ENCODE results near the gene A4GALT.

A4GALT gene

GRCh38 chr22:42655693-42656092, 65.0 kb downstream of the A4GALT start:
- no peak overlapping the region for H3K4me3 ChIP-seq (ENCODE audit: low read depth, low read length)
- TF ChIP-seq, protein P1, sequence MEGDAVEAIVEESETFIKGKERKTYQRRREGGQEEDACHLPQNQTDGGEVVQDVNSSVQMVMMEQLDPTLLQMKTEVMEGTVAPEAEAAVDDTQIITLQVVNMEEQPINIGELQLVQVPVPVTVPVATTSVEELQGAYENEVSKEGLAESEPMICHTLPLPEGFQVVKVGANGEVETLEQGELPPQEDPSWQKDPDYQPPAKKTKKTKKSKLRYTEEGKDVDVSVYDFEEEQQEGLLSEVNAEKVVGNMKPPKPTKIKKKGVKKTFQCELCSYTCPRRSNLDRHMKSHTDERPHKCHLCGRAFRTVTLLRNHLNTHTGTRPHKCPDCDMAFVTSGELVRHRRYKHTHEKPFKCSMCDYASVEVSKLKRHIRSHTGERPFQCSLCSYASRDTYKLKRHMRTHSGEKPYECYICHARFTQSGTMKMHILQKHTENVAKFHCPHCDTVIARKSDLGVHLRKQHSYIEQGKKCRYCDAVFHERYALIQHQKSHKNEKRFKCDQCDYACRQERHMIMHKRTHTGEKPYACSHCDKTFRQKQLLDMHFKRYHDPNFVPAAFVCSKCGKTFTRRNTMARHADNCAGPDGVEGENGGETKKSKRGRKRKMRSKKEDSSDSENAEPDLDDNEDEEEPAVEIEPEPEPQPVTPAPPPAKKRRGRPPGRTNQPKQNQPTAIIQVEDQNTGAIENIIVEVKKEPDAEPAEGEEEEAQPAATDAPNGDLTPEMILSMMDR (IDR thresholded peaks at IDR 0.05; ENCODE audit: control insufficient read depth, extremely low read depth, insufficient read depth) = no peak
- DNase-seq (ENCODE audit: low read depth) = peak; percentile 49

DNA sequence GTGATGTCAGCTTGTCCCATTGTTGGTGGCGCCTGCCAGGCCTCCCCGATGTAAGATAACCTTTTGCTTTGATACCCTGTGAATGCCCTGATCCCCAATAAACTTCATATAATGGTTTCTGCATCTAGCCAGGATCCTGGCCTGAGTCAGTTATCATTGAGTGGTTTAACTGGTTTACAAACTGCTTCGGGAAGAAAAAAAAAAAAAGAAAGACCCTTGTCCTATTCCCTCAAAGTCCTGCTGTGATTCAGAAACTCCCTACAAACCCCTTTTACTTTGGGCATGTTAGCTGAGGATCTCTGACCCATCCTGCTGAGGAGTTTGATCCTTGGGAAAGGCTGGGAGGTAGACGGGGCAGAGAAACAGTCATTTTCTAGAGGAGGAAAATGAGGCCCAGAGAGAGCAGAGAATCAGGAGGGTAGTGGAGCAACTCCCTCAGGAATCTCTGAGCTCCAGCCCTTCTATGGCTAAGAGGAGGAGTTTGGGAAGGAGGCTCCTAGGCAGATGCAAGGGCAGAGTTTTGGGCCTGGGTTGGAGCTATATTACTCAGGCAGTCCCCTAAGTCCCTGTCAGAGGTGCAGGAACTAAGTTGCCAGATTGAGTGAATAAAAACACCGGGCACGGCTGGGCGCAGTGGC, 66.1 kb downstream of the A4GALT start:
- DNase-seq (ENCODE audit: low read depth) = no peak
- H3K4me3 ChIP-seq (ENCODE audit: low read depth, low read length) = no peak overlapping the region
- TF ChIP-seq, protein P1 (IDR thresholded peaks at IDR 0.05; ENCODE audit: control insufficient read depth, extremely low read depth, insufficient read depth) = no peak

DNA sequence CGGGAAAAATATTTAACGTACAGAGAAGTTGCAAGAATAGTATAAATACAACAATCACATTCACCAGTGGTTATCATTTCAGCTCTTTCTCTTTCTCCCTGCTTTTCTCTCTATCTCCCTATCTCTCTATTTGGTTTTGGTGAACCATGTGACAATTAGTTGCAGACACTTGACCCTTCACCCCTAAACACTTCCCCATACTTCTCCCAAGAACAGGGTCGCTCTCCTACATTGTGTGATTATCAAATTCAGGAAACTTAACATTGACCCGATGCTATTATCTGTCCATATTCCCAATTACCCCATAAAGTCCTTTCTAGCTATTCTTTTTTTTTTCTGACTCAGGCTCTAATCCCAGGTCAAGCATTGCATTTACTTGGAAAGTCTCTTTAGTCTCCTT, 66.7 kb downstream of the A4GALT start:
- no peak for DNase-seq (ENCODE audit: low read depth)
- H3K4me3 ChIP-seq (ENCODE audit: low read depth, low read length) = no peak overlapping the region
- TF ChIP-seq, protein P1 (IDR thresholded peaks at IDR 0.05; ENCODE audit: control insufficient read depth, extremely low read depth, insufficient read depth) = no peak

- no peak for DNase-seq (ENCODE audit: low read depth)
- TF ChIP-seq, protein P1 (IDR thresholded peaks at IDR 0.05; ENCODE audit: control insufficient read depth, extremely low read depth, insufficient read depth) = no peak
- H3K4me3 ChIP-seq (ENCODE audit: low read depth, low read length) = no peak overlapping the region
Measured at GRCh38 chr22:42651134-42651533, 69.5 kb downstream of the A4GALT start.

DNA sequence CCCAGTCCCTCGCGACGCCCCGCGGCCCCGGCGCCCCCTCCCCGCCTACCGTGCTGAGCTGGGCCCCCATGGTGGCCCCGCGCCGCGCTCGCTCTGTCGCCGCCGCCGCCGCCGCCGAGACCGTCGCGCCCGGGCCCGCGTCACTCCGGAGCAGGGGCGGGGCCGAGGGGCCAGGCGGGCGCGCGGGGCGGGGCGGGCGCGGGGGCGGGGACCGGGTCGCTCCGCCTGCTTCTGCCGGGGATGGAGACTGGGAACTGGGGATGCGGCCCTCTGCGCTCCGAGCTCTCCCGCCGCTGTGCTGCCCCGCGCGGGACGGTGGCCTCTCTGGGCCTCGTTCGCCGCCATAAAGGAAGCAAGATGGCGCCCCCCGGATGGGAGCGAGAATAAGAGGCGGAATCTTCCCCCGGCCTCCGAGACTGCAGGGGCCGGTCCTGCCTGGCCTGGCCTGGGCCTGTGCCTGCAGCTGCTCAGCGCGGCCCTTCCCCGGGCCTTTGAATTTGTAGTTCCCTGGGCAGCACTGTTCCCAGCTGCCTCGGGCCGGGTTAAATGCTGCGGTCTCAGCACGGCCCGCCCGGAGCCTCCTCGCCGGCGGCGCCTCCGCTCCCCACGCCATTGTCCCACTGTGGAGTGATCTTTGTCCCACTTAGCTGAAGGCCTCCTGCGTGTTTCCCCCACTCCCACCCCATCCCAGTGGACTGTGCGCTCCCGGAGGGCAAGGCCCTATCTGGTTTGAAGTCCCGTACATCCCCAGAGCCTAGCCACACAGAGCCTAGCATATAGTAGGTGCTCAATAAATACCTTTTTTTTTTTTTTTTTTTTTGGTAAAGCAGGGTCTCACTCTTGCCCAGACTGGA, 71.2 kb downstream of the A4GALT start, which contains the start of gene CYB5R3:
Gene CYB5R3 (minus strand): TSS at position 147 of the 854 bp plus-strand sequence. CDS start 77 bp downstream, at position 70.
- peak within 1 kb of the TSS; percentile 90 for H3K4me3 ChIP-seq (ENCODE audit: low read depth, low read length)
- no peak for DNase-seq (ENCODE audit: low read depth)
- TF ChIP-seq, protein P1 (IDR thresholded peaks at IDR 0.05; ENCODE audit: control insufficient read depth, extremely low read depth, insufficient read depth) = no peak

DNA sequence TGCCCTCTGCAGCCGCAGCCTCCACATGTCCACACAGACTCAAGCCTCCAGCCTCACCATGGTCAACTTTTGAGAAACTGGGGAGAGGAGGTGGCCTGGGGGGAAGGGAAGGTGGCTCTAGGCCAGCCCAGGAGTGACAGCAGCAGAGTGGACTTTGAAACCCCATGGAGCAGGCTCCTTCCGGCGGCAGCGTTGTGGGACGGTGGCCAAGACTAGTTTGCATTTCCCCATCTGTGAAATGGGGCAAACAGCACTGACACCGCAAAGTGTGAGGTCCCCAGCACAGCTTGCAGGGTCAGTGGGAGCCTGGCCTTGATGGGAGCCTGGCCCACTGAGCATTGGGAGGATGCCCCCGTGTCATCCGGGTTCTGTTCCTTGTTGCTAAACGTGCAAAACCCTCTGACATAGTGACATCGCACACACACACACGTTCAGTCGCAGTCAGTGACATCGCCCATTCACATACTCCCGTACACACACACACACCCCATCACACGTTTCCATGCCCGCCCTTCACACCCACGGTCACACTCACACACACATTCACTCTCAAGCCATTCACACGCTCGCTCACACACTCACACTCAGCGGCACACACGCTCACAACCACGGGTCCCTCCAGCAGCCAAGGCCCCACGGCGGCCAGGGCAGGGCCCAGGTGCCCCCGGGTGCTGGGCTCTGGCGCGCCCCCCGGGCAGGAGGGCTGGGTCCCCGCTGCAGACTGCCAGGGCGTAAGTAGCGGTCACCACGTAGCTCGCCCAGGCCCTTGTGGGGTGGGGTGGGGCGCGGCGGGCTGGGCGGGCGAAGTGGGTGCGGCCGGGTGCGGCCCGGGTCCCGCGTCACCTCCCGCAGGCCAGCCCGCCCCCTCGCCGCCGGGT, 72.1 kb downstream of the A4GALT start:
- DNase-seq (ENCODE audit: low read depth) = no peak
- peak overlapping the region; percentile 90 for H3K4me3 ChIP-seq (ENCODE audit: low read depth, low read length)
- TF ChIP-seq, protein P1 (IDR thresholded peaks at IDR 0.05; ENCODE audit: control insufficient read depth, extremely low read depth, insufficient read depth) = no peak
